Activated naive CD4-positive, alpha-beta T cell treated with anti-CD3 and anti-CD28 coated beads, Interleukin-2, amount 50 U/mL, for 16 hours (primary cell): ENCODE data around the gene ISYNA1.

Source experiments
- DNase-seq: peaks from one replicate; pipeline ENCODE4 v3.0.0-alpha.2; 2020

The ISYNA1 gene

GRCh38 chr19:18466354-18466753, 28.4 kb upstream of the ISYNA1 start:
- no peak for DNase-seq

- DNase-seq = no peak
Observed at GRCh38 chr19:18465964-18466339, 28.0 kb upstream of the ISYNA1 start.

- DNase-seq = no peak
Observed at GRCh38 chr19:18465214-18465963, 27.5 kb upstream of the ISYNA1 start.

GRCh38 chr19:18464646-18465045, 26.7 kb upstream of the ISYNA1 start:
- no peak for DNase-seq

GRCh38 chr19:18461471-18461870, 23.5 kb upstream of the ISYNA1 start:
- DNase-seq = no peak

- DNase-seq = no peak
Observed at GRCh38 chr19:18460900-18461299, 23.0 kb upstream of the ISYNA1 start.

GRCh38 chr19:18457483-18458331, 19.8 kb upstream of the ISYNA1 start:
- no peak for DNase-seq

GRCh38 chr19:18456974-18457373, 19.0 kb upstream of the ISYNA1 start:
- no peak for DNase-seq

- no peak for DNase-seq
Observed at GRCh38 chr19:18456279-18456678, 18.3 kb upstream of the ISYNA1 start.

- no peak for DNase-seq
Observed at GRCh38 chr19:18453269-18454024, 15.5 kb upstream of the ISYNA1 start.

- DNase-seq = no peak
Observed at GRCh38 chr19:18452386-18452785, 14.5 kb upstream of the ISYNA1 start.

- peak; percentile 85 for DNase-seq
Observed at GRCh38 chr19:18450931-18451836, 13.3 kb upstream of the ISYNA1 start.

- DNase-seq = no peak
Observed at GRCh38 chr19:18450021-18450930, 12.3 kb upstream of the ISYNA1 start.

GRCh38 chr19:18449552-18449951, 11.6 kb upstream of the ISYNA1 start:
- DNase-seq = no peak

- DNase-seq = no peak
Observed at GRCh38 chr19:18446811-18447359, 9.0 kb upstream of the ISYNA1 start.

GRCh38 chr19:18446145-18446810, 8.3 kb upstream of the ISYNA1 start:
- DNase-seq = no peak

- no peak for DNase-seq
Observed at GRCh38 chr19:18445262-18445948, 7.5 kb upstream of the ISYNA1 start.

- no peak for DNase-seq
Observed at GRCh38 chr19:18444513-18444912, 6.6 kb upstream of the ISYNA1 start.

- DNase-seq = no peak
Observed at GRCh38 chr19:18443831-18444230, 5.9 kb upstream of the ISYNA1 start.

GRCh38 chr19:18443406-18443805, 5.5 kb upstream of the ISYNA1 start:
- no peak for DNase-seq
